Measurements from ENCODE around the gene SLC24A3. TPM values are rescaled to one million over a fixed set of nuclear protein-coding genes. Genes with fewer than 3 reads are reported as not detected.

SLC24A3 gene
- total RNA-seq, 2 experiments from 2014 or later: not detected

- no peaks in the 10 kb centered on the region for H3K9me3 Mint-ChIP-seq
- no peak overlapping the region for H3K27ac Mint-ChIP-seq
- ChIA-PET CTCF (no interaction called here), POLR2A (interaction anchor here (1.1 kb wide), 1 partner anchor 13 kb away, joined by 3 read pairs; no protein-coding TSS in a partner anchor)
- no peaks in the 10 kb centered on the region for H3K27me3 Mint-ChIP-seq
- no peak overlapping the region for H3K4me3 Mint-ChIP-seq
- H3K4me1 Mint-ChIP-seq: no peaks in the 10 kb centered on the region
- DNase-seq: no peak
- no peaks in the 10 kb centered on the region for H3K36me3 Mint-ChIP-seq (ENCODE audit: low read depth)
Observed at GRCh38 chr20:19363476-19363875, 151.0 kb downstream of the SLC24A3 start.

DNA sequence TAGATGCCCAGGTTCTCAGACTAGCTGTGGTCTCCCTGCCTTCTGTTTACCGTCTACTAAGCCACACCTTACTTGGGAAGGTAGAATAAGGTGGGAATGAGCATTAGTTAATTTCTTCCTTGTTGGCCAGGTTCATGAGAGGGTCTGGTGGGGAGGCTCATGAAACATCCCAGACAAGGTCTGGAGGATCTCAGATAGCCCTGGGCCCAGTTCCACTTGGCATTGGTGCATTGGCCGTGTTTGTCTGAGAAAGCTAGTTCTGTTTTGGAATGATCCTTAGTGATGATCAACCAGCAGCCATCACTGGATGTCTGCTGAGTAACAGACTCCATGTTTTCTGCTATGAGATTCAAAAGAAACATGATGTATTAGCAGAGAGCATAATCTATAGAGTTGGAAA lies 155.1 kb downstream of the SLC24A3 start:
- Mint-ChIP-seq H3K4me1 (no peaks in the 10 kb centered on the region), H3K9me3 (no peaks in the 10 kb centered on the region), H3K36me3 (ENCODE audit: low read depth) (no peaks in the 10 kb centered on the region), H3K27me3 (no peaks in the 10 kb centered on the region), H3K4me3 (no peak overlapping the region), H3K27ac (no peak overlapping the region)
- DNase-seq: no peak
- ChIA-PET POLR2A (no interaction called here), CTCF (no interaction called here)

GRCh38 chr20:19368351-19368750 lies 155.9 kb downstream of the SLC24A3 start:
- POLR2A ChIA-PET: no interaction called here
- Mint-ChIP-seq H3K36me3 (ENCODE audit: low read depth) (no peaks in the 10 kb centered on the region), H3K9me3 (no peaks in the 10 kb centered on the region), H3K27me3 (no peaks in the 10 kb centered on the region), H3K27ac (no peak overlapping the region), H3K4me3 (no peak overlapping the region), H3K4me1 (no peaks in the 10 kb centered on the region)
- CTCF ChIA-PET: no interaction called here
- no peak for DNase-seq

- ChIA-PET CTCF (no interaction called here), POLR2A (no interaction called here)
Observed at GRCh38 chr20:19370076-19371075, 157.9 kb downstream of the SLC24A3 start.

GRCh38 chr20:19371112-19371511 lies 158.7 kb downstream of the SLC24A3 start:
- ChIA-PET CTCF (no interaction called here), POLR2A (no interaction called here)
- H3K36me3 Mint-ChIP-seq (ENCODE audit: low read depth): no peaks in the 10 kb centered on the region
- H3K4me1 Mint-ChIP-seq: no peaks in the 10 kb centered on the region
- no peaks in the 10 kb centered on the region for H3K27me3 Mint-ChIP-seq
- DNase-seq: no peak
- no peak overlapping the region for H3K27ac Mint-ChIP-seq
- H3K9me3 Mint-ChIP-seq: no peaks in the 10 kb centered on the region
- no peak overlapping the region for H3K4me3 Mint-ChIP-seq

More at GRCh38 chr20:19370076-19371075, 157.9 kb downstream of the SLC24A3 start:
- Mint-ChIP-seq H3K9me3 (no peaks in the 10 kb centered on the region), H3K27me3 (no peaks in the 10 kb centered on the region), H3K4me1 (no peaks in the 10 kb centered on the region), H3K27ac (no peak overlapping the region), H3K36me3 (ENCODE audit: low read depth) (no peaks in the 10 kb centered on the region), H3K4me3 (no peak overlapping the region)
- DNase-seq: no peak

- CTCF ChIA-PET: no interaction called here
- H3K27me3 Mint-ChIP-seq: no peaks in the 10 kb centered on the region
- no peaks in the 10 kb centered on the region for H3K9me3 Mint-ChIP-seq
- no peaks in the 10 kb centered on the region for H3K4me1 Mint-ChIP-seq
- H3K36me3 Mint-ChIP-seq (ENCODE audit: low read depth): no peaks in the 10 kb centered on the region
- no peak for DNase-seq
- POLR2A ChIA-PET: no interaction called here
- H3K4me3 Mint-ChIP-seq: no peak overlapping the region
- no peak overlapping the region for H3K27ac Mint-ChIP-seq
Observed at GRCh38 chr20:19374216-19374615, 161.8 kb downstream of the SLC24A3 start.

GRCh38 chr20:19375395-19375794 lies 163.0 kb downstream of the SLC24A3 start:
- H3K9me3 Mint-ChIP-seq: no peaks in the 10 kb centered on the region
- no peak for DNase-seq
- no peaks in the 10 kb centered on the region for H3K27me3 Mint-ChIP-seq
- ChIA-PET CTCF (no interaction called here), POLR2A (interaction anchor here (0.6 kb wide), 1 partner anchor 98 kb away, joined by 4 read pairs; no protein-coding TSS in a partner anchor)
- no peak overlapping the region for H3K27ac Mint-ChIP-seq
- H3K4me3 Mint-ChIP-seq: no peak overlapping the region
- H3K4me1 Mint-ChIP-seq: no peaks in the 10 kb centered on the region
- no peaks in the 10 kb centered on the region for H3K36me3 Mint-ChIP-seq (ENCODE audit: low read depth)

- no peaks in the 10 kb centered on the region for H3K36me3 Mint-ChIP-seq (ENCODE audit: low read depth)
- no peak overlapping the region for H3K27ac Mint-ChIP-seq
- DNase-seq: no peak
- H3K27me3 Mint-ChIP-seq: no peaks in the 10 kb centered on the region
- no peak overlapping the region for H3K4me3 Mint-ChIP-seq
- POLR2A ChIA-PET: no interaction called here
- H3K4me1 Mint-ChIP-seq: no peaks in the 10 kb centered on the region
- CTCF ChIA-PET: no interaction called here
- no peaks in the 10 kb centered on the region for H3K9me3 Mint-ChIP-seq
Observed at GRCh38 chr20:19375801-19376200, 163.4 kb downstream of the SLC24A3 start.

GRCh38 chr20:19376451-19377229 lies 164.2 kb downstream of the SLC24A3 start:
- no peak overlapping the region for H3K27ac Mint-ChIP-seq
- H3K4me3 Mint-ChIP-seq: no peak overlapping the region
- H3K27me3 Mint-ChIP-seq: no peaks in the 10 kb centered on the region
- ChIA-PET POLR2A (no interaction called here), CTCF (interaction anchor here (0.6 kb wide), 1 partner anchor 1976 kb away, joined by 3 read pairs; no protein-coding TSS in a partner anchor)
- no peaks in the 10 kb centered on the region for H3K4me1 Mint-ChIP-seq
- DNase-seq: no peak
- no peaks in the 10 kb centered on the region for H3K9me3 Mint-ChIP-seq
- no peaks in the 10 kb centered on the region for H3K36me3 Mint-ChIP-seq (ENCODE audit: low read depth)

- Mint-ChIP-seq H3K27ac (no peak overlapping the region), H3K27me3 (no peaks in the 10 kb centered on the region), H3K4me3 (no peak overlapping the region), H3K9me3 (no peaks in the 10 kb centered on the region), H3K36me3 (ENCODE audit: low read depth) (no peaks in the 10 kb centered on the region), H3K4me1 (no peaks in the 10 kb centered on the region)
- POLR2A ChIA-PET: no interaction called here
- CTCF ChIA-PET: interaction anchor here (1.2 kb wide), 1 partner anchor 356 kb away, joined by 3 read pairs; no protein-coding TSS in a partner anchor
- no peak for DNase-seq
Observed at GRCh38 chr20:19378058-19378457, 165.6 kb downstream of the SLC24A3 start.

DNA sequence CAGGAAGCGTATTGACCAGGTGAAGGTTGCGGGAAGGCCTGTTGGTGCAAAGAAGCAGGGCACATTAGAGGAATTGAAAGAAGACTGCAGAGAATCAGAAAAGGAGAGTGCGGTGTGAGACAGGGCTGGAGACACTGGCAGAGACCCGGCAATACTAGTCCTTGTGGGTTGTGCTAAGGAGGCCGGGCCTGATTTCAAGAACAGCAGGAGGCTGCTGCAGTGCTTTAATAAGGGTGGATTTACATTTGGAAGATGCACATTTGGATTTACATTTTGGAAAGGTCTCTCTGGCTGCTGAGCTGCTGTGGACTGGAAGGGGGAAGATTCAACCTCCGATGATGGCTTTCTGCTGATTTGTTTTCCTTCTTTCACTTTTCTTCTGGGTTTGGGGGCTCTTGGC lies 167.8 kb downstream of the SLC24A3 start:
- H3K27me3 Mint-ChIP-seq: no peaks in the 10 kb centered on the region

GRCh38 chr20:19381947-19382346 lies 169.5 kb downstream of the SLC24A3 start:
- H3K4me1 Mint-ChIP-seq: no peaks in the 10 kb centered on the region
- no peaks in the 10 kb centered on the region for H3K27me3 Mint-ChIP-seq
- DNase-seq: no peak
- no peaks in the 10 kb centered on the region for H3K9me3 Mint-ChIP-seq
- CTCF ChIA-PET: interaction anchor here (1.4 kb wide), 1 partner anchor 9 kb away, joined by 3 read pairs; no protein-coding TSS in a partner anchor
- H3K4me3 Mint-ChIP-seq: no peak overlapping the region
- no peak overlapping the region for H3K27ac Mint-ChIP-seq
- POLR2A ChIA-PET: no interaction called here
- no peaks in the 10 kb centered on the region for H3K36me3 Mint-ChIP-seq (ENCODE audit: low read depth)

More for the DNA sequence above, 167.8 kb downstream of the SLC24A3 start:
- DNase-seq: no peak
- Mint-ChIP-seq H3K36me3 (ENCODE audit: low read depth) (no peaks in the 10 kb centered on the region), H3K4me3 (no peak overlapping the region), H3K4me1 (no peaks in the 10 kb centered on the region), H3K27ac (no peak overlapping the region), H3K9me3 (no peaks in the 10 kb centered on the region)
- POLR2A ChIA-PET: no interaction called here
- CTCF ChIA-PET: no interaction called here

Measured in activated CD4-positive, alpha-beta T cell treated with anti-CD3 and anti-CD28 coated beads, Interleukin-2, amount 10 ng/mL, durations not matched to agents 7 days and 5 days (primary cell).